LNCaP clone FGC (cell line): ENCODE data around the gene MAGI2.

Experiments used
- DNase-seq: peaks from one replicate; pipeline ENCODE4 v3.0.0-alpha.2; 2011; ENCODE audit warnings: low read depth
- H3K4me3 ChIP-seq: 2 replicates; pipeline ENCODE4 v1.5.1; 2011; ENCODE audit warnings: mild to moderate bottlenecking, low read depth, low read length, control low read depth
- TF ChIP-seq, protein P1 (sequence below): IDR thresholded peaks from 2 replicates; pipeline ENCODE4 v1.5.1; 2012; ENCODE audit warnings: mild to moderate bottlenecking; ENCODE audit not compliant: control insufficient read depth, insufficient read depth; ENCODE audit errors: extremely low read depth

MAGI2 gene

DNA sequence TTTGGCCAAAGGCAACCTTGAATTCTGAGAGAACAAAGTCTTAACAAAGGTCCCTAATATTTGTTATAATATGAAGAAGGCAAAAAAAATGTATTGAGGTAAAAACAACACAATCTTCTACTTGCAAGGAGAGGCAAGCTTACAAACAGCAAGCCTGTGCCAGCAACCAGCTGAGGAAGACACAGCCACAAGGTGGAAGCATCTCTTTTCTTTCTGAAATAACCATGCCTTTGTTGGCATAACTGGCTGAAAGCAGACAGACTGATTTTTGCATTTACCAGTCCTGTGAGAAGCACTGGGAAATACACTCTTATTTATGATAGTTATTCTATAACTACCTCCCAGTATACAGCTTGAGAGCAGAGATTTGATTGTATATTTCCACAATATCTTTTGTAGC is 1362.9 kb downstream of the MAGI2 start:
- TF ChIP-seq, protein P1, sequence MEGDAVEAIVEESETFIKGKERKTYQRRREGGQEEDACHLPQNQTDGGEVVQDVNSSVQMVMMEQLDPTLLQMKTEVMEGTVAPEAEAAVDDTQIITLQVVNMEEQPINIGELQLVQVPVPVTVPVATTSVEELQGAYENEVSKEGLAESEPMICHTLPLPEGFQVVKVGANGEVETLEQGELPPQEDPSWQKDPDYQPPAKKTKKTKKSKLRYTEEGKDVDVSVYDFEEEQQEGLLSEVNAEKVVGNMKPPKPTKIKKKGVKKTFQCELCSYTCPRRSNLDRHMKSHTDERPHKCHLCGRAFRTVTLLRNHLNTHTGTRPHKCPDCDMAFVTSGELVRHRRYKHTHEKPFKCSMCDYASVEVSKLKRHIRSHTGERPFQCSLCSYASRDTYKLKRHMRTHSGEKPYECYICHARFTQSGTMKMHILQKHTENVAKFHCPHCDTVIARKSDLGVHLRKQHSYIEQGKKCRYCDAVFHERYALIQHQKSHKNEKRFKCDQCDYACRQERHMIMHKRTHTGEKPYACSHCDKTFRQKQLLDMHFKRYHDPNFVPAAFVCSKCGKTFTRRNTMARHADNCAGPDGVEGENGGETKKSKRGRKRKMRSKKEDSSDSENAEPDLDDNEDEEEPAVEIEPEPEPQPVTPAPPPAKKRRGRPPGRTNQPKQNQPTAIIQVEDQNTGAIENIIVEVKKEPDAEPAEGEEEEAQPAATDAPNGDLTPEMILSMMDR = peak; percentile 42
- no peak overlapping the region for H3K4me3 ChIP-seq
- no peak for DNase-seq

DNA sequence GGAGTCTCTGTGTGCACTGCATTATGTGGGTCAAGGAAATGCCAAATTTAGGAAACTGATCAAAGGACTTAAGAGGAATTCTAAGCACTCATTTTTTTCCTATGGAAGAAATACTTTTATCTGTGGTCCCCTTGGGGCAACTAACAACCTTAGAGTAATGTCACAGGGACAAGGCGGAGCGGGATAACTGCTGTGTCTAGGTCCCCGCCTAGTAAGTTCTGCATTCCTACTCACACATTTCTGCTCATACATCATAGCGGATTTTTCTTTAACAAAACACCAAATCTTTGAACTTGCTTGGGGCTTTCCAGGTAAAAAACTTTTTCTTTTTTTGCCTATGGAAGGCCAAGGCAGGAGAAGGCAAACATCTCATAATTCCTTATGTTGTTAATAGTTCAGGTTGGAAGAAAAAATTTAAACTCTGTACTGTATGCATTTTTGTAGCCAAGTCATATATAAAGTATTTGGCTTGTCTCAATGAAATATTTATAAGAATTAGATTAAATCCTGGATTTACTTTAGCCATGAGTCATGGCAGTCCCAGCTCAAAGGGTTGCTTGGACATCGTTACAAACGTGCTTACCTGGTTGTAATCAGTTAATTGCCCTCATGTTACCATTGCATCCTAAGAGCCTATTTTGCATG is 1369.9 kb downstream of the MAGI2 start:
- H3K4me3 ChIP-seq = no peak overlapping the region
- TF ChIP-seq, protein P1 = no peak
- DNase-seq = no peak

DNA sequence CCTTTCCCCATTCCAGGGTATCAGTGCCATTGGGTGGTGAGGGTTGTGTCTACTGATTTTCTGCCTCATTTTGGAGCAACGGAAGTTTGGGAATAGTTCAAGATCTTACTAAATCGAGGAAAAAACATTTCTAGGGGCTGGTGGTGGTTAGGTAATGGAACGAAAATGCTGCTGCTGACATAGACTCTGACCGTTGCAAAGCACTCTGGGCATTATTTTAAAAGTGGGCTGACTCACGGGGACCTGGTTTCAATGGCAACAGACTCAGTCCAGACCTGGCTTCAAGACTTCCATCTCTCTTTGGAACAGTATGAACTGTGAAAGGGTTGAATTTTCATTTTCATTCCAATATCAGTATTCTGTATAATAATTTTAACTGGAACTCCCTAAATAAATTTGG is 1370.9 kb downstream of the MAGI2 start:
- TF ChIP-seq, protein P1 = no peak
- no peak for DNase-seq
- no peak overlapping the region for H3K4me3 ChIP-seq

DNA sequence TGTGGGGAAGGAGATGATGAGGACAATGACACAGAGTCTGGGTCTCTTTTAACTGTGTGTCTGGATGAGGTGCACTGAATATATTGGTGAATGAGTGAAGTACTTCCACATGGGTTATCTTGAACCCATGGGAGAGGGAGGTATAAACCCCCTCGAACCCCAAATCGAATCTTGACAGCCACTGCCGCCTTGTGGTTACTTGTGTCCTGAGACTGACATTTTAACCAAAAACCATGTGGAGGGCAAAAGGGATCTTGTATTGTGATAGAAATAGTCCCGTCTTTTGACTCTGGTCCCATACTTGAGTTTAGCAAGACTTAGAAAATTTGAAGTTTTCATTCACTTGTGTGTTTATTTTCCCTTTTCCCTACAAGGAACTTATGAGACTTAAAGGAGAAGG is 1371.6 kb downstream of the MAGI2 start:
- TF ChIP-seq, protein P1 = peak; percentile 22; the same call in 1 of the 2 replicates
- DNase-seq = no peak
- H3K4me3 ChIP-seq = no peak overlapping the region

DNA sequence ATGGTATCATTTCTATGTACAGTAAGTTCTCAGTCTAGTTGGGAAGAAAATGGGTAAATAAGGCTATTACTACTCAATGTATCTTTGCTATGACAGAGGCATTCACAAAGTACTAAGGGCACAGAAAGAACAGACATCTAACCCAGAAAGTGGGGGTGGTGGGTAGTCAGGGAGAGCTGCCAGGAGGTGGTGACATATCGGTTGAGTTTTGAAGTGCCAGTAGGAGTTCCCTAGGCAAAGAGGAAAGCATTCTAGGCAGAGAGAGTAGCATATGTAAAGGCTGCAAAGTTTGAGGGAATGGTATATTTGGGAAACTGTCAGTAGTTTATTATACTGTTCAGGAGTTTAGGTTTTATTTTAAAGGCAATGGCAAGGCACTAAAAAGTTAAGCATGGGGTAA is 1372.1 kb downstream of the MAGI2 start:
- TF ChIP-seq, protein P1 = no peak
- no peak overlapping the region for H3K4me3 ChIP-seq
- DNase-seq = no peak

DNA sequence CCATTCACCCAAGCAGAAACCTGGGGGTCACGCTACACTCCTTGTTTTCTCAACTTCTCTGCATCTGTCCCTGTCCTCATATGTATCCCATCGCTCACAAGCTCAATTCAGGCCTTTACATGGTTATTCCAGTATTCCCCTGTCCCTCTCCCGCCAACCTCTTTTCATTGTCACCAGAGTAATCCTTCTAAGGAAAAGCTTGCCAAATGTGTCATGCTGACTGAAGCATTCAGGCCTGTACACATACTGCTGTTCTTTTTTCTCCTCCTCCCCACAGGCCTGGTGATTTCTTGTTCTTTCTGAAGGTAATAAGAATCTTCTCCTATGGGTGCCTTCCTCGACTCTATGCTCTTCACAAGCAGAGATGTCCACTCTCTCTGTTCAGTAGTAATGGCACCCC is 1372.7 kb downstream of the MAGI2 start:
- DNase-seq = no peak
- TF ChIP-seq, protein P1 = no peak
- no peak overlapping the region for H3K4me3 ChIP-seq

DNA sequence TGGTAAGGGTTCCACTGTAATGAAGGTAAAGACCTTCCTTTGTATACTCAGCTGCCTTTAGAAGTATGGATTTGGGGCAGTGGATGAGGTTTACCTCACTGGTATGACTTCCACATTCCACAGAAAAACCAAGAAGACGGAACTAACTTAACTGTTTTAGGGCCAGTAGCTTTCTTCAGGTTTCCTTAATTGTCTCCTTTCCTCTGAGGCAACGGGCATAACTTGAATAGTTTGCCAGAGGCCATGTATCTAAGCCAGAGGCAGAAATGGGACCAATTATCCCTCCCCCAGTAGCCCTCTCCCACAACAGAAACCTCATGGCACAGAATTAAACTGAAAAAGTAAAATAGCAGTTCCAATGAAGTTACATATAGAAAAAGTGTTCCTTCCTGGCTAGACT is 1373.2 kb downstream of the MAGI2 start:
- TF ChIP-seq, protein P1 = no peak
- no peak for DNase-seq
- H3K4me3 ChIP-seq = no peak overlapping the region
